ENCODE data around the gene KLHL33. TPM values are rescaled to one million over a fixed set of nuclear protein-coding genes. Genes with fewer than 3 reads are reported as not detected.

The KLHL33 gene, protein sequence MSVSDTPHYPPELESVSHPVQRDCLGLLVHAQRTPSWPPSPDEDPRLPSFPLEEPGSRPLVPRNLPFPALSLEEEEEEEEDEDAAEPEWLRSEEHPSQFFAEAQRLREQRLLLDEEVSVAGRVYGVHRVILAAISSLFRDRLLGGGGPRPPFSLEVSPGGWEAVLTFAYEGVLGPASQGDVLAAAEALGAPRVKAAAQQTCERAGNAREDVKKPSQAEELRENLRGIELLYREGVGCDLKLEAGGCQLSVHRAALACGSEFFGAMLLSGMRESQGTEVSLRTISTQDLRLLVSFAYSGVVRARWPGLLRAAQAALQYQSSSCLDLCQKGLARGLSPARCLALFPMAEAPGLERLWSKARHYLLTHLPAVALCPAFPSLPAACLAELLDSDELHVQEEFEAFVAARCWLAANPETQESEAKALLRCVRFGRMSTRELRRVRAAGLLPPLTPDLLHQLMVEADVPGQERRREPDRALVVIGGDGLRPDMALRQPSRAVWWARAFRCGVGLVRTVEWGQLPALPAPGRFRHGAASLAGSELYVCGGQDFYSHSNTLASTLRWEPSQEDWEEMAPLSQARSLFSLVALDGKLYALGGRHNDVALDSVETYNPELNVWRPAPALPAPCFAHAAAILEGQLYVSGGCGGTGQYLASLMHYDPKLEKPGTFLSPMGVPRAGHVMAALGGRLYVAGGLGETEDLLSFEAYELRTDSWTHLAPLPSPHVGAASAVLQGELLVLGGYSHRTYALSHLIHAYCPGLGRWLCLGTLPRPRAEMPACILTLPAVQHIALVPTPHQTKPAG
- total RNA-seq = 0.23 TPM

DNA sequence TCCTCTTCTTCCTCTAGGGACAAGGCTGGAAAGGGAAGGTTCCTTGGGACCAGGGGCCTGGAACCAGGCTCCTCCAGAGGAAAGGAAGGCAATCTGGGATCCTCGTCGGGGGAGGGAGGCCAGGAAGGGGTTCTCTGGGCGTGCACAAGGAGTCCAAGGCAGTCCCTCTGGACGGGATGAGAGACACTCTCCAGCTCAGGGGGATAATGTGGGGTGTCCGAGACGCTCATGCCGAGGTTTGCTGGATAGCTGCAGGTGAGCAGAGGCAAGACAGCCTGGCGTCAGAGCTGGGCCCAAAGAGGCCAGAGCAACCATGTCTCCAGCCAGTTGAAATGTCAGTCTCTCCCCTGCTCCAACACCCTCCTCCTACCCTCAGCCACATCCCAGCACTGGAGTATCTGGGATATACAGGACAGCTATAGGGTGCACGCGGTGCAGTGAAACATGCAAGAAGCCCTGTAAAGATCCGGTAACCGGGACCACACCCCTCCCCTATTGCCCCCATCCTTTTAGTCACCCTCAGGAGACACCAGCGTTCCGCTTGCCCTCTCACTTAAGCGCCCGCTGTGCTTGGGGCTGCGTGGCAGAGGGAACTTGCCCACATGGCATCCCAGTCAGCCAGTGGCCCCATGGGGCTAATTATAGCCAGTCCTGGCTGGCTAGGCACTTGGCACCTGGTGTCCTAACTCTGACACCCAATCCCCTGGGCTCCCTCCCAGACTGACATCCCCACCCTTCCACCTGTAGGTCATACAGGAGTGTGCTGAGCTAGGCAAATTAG lies at the start of gene KLHL33:
KLHL33 (minus strand) TSS at position 585 of the 781 bp plus-strand sequence; CDS start at position 230, 355 bp downstream.

DNA sequence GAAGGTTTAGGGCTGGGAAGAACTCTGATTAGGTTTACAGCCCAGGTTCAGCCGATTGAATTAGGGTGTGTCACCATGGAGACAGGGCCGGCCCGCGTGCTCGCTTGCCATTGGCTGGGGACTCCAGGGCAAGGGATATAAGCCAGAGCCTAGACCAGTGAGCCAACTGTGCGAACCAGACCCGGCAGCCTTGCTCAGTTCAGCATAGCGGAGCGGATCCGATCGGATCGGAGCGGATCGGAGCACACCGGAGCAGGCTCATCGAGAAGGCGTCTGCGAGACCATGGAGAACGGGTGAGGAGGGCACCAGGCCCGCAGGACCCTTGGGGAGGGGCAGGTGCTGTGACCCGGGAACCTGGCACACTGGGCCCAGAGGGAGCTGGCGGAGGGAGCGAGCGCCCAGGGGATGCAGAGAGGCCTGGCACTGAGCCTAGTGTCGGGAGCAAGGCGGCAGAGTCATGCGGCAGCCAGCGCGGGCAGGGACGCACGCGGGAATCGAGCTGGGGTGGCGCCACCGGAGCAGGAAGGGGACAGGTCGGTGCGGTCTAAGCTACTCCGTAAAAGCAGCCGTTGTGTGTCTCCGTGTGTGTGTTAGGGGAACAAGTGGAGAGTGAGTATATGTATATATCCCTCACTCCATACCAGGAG lies 33.4 kb upstream of the KLHL33 start, which contains the start of gene PNP:
PNP (plus strand) TSS at position 165 of the 648 bp plus-strand sequence; CDS start at position 284, 119 bp downstream.

DNA sequence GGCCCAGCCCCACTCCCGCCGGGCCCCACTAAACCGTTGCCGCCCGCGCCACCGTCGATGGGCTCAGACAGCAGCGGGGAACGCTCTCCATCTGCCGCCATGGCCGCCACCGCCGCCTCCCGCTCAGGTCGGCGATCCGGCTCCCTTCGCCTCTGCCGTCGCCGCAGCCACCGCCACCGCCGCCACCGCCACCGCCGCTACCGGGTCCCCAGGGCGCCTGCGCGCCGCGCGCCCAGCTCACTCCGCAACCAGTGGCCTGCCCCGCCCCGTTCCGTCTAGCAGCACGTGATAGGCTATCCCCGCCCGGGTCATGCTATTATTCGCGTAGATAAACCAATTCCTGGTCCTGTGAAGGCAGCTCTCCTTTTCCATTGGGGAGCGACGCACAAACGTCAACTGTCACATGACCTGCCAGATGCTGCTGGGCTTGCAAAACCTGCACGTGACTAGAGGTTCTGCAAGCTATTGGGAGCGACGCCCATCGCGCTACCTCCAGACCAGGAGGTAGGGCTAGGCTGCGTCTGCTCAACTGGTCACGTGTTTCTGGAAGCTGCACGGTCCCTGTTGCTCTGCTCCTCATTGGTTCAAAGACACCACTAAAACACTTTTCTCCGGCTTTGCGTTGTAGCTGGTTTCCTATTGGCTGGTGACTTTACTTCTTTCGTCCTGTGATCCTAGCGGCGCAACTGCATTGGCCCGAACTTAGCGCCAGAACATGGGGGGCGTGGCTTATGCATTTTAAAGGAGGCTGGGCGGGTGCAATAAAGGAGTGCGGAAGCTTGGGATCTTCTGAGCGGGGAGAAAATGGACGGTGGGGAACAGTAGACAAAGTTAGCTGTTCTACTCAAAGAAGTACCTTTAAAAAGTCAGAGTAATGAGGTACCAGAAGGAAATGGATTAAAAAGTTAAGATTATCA lies 25.5 kb upstream of the KLHL33 start, which contains the start of gene PIP4P1:
PIP4P1 (minus strand) TSS at position 210 of the 917 bp plus-strand sequence; CDS start at position 101, 109 bp downstream.

DNA sequence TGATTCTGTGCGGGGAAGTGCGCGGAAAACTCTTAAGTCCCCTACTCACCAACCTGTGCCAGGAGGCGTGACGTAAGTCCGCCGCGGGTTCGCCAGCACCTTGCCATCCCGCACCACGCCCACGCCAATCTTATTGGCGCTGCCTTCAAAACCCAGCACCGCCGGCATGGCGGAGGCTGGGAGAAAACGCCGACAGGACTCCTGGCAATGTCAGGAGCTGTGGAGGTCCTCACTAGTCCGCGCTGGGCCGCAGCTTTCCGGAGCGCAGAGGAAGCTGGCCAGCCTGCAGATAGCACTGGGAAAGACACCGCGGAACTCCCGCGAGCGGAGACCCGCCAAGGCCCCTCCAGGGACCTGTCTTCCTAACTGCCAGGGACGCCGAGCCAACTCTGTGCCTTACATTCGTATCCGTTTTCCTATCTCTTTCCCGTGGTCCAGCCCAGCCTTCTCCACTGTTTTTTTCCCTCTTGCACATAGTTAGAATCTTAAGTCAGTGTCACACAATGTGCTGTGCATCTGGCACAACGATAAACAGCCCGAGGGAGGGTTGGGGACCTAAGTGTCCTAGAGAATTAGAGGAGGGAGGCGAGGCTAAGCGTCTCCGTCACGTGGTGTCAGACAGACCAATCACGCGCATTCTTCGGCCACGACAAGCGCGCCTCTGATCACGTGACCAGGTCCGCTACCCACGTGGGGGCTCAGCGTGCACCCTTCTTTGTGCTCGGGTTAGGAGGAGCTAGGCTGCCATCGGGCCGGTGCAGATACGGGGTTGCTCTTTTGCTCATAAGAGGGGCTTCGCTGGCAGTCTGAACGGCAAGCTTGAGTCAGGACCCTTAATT lies 18.8 kb upstream of the KLHL33 start, which contains the start of the genes APEX1 and OSGEP:
APEX1 (plus strand) TSS at position 711 of the 839 bp plus-strand sequence. CDS start 420 bp downstream, outside the sequence.
OSGEP (minus strand) TSS at position 297 of the 839 bp plus-strand sequence; CDS start at position 168, 129 bp downstream.

DNA sequence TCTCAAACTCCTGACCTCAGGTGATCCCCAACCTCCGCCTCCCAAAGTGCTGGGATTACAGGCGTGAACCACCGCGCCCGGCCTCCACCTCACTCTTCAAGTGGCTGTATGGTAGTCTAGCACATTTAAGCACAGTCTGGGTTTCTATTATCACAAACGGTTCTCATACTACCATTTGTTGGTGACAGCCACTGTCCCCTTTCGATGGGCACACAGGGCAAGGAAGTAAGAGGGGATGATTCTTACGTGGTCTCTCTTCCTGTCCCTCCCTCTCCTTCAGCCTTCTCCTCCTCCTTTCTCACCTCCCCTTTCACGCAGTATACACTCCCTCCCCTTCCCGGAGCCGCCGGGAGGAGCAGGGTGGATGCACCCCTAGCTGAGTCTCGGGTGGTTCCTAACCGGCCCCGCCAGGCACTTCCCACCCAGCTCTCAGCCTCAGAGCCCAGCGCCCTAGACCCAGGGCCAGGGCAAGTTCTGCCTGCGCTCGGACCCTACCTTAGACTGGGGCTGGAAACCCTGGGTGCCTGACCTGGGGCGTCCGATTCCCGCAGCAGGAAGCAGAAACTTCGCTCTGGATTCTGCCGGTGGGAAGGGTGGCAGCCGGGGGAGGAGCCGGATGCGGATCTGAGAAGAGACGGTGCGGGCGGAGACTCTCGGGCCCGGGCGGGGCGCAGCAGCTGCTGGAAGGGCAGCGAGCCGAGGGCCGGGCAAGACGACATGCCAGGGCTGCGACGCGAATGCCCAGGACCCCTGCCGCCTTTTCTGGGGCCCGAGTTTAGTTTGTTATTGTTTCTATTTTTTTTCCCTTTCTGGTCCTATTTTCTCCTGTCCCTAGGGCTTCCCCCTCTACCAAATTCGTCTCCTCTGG lies 22.9 kb downstream of the KLHL33 start, which contains the start of gene TEP1:
TEP1 (minus strand) TSS at position 626 of the 868 bp plus-strand sequence. CDS start 5,062 bp downstream, outside the sequence.

Small RNA genes lying within 50 kb of the gene (small RNA-seq; reads per million reads assigned to genes)
- gene RNA5SP382 = 0.18 reads per million

Other genes with a start within 250 kb of the KLHL33 start
- gene OR11G2, start 245.3 kb downstream of the KLHL33 start, total RNA-seq = not detected
- not detected for gene OR11H6, start 212.5 kb downstream of the KLHL33 start, total RNA-seq
- gene OR11H7, start 207.2 kb downstream of the KLHL33 start, total RNA-seq = not detected
- gene OR11H4, start 196.9 kb downstream of the KLHL33 start, total RNA-seq = not detected
- gene TTC5, start 130.2 kb downstream of the KLHL33 start, total RNA-seq = 33.4 TPM
- gene CCNB1IP1, start 102.9 kb downstream of the KLHL33 start, total RNA-seq = 66.4 TPM
- 22.1 TPM for gene PARP2, start 92.5 kb downstream of the KLHL33 start, total RNA-seq
- 8.8 TPM for gene TEP1, start 22.7 kb downstream of the KLHL33 start, total RNA-seq
- gene OSGEP, start 18.6 kb upstream of the KLHL33 start, total RNA-seq = 32.8 TPM
- gene APEX1, start 19.1 kb upstream of the KLHL33 start, total RNA-seq = 53.3 TPM
- 29.5 TPM for gene PIP4P1, start 25.3 kb upstream of the KLHL33 start, total RNA-seq
- gene PNP, start 33.2 kb upstream of the KLHL33 start, total RNA-seq = 12.7 TPM
- gene RNASE10, start 69.4 kb upstream of the KLHL33 start, total RNA-seq = not detected
- not detected for gene RNASE9, start 124.9 kb upstream of the KLHL33 start, total RNA-seq
- gene RNASE11, start 151.8 kb upstream of the KLHL33 start, total RNA-seq = not detected
- gene RNASE12, start 155.2 kb upstream of the KLHL33 start, total RNA-seq = not detected
- gene OR6S1, start 205.5 kb upstream of the KLHL33 start, total RNA-seq = not detected
- 1.2 TPM for gene RNASE4, start 248.4 kb upstream of the KLHL33 start, total RNA-seq